WTC11 (cell line): ENCODE data around the gene FCRLB. TPM values are rescaled to one million over a fixed set of nuclear protein-coding genes. Genes with fewer than 3 reads are reported as not detected.
A peak's percentile ranks its signal among the peaks of the same experiment; 100 is the strongest.

Source experiments
- ATAC-seq: fragments of 200-7000 bp; cut with Tn5 transposase; 2 replicates; pipeline ENCODE4 v1.10.0; 2021; ENCODE audit warnings: mild to moderate bottlenecking, moderate library complexity
- CTCF ChIA-PET: fragments of 300-600 bp; sonication (Branson Sonifier 250); formaldehyde crosslinking; loops from one replicate; lab custom pipeline; 2021; ENCODE audit warnings: antibody characterized with exemption; lab: Charles Lee
- POLR2A ChIA-PET: fragments of 350-600 bp; sonication (Branson Sonifier 250); formaldehyde crosslinking; loops from one replicate; lab custom pipeline; 2021; ENCODE audit warnings: antibody characterized with exemption; lab: Charles Lee
- DNase-seq: peaks from one replicate; pipeline ENCODE4 v3.0.0; 2021; ENCODE audit warnings: low spot score
- H3K27ac Mint-ChIP-seq: 2 replicates; pipeline ENCODE4 v1.8.0; 2021; ENCODE audit warnings: mixed read lengths
- H3K27me3 Mint-ChIP-seq: 2 replicates; pipeline ENCODE4 v1.8.0; 2021; ENCODE audit warnings: low read depth, mild to moderate bottlenecking, moderate library complexity, mixed read lengths
- H3K36me3 Mint-ChIP-seq: 2 replicates; pipeline ENCODE4 v1.8.0; 2021; ENCODE audit warnings: mixed read lengths
- H3K4me1 Mint-ChIP-seq: 2 replicates; pipeline ENCODE4 v1.8.0; 2022; ENCODE audit warnings: mixed read lengths
- H3K4me3 Mint-ChIP-seq: 2 replicates; pipeline ENCODE4 v1.8.0; 2021; ENCODE audit warnings: mild to moderate bottlenecking, moderate library complexity, mixed read lengths
- H3K9me3 Mint-ChIP-seq: 2 replicates; pipeline ENCODE4 v1.8.0; 2021; ENCODE audit warnings: mixed read lengths
- CREB1 ChIP-seq: sonication (generic); formaldehyde crosslinking; IDR thresholded peaks from 2 replicates; pipeline ENCODE4 v1.8.0; 2023; ENCODE audit warnings: mild to moderate bottlenecking, missing genetic modification reagents
- CREM ChIP-seq: sonication (generic); formaldehyde crosslinking; IDR thresholded peaks from 2 replicates; pipeline ENCODE4 v1.8.1; 2022; ENCODE audit warnings: mild to moderate bottlenecking, missing genetic modification reagents, moderate library complexity
- EMX1 ChIP-seq: fragments of 250-450 bp; sonication (Bioruptor Pico); IDR thresholded peaks from 2 replicates; pipeline ENCODE4 v1.8.0; 2021; ENCODE audit warnings: mild to moderate bottlenecking
- FOXP4 ChIP-seq: sonication (generic); formaldehyde crosslinking; IDR thresholded peaks from 2 replicates; pipeline ENCODE4 v1.8.0; 2022; ENCODE audit warnings: mild to moderate bottlenecking, missing genetic modification reagents
- GABPB1 ChIP-seq: sonication (generic); formaldehyde crosslinking; IDR thresholded peaks from 2 replicates; pipeline ENCODE4 v1.8.1; 2023; ENCODE audit warnings: mild to moderate bottlenecking, missing genetic modification reagents
- GTF2I ChIP-seq: fragments of 250-450 bp; sonication (Bioruptor Pico); conservative IDR thresholded peaks from 2 replicates; pipeline ENCODE4 v1.4.0; 2021; ENCODE audit warnings: mild to moderate bottlenecking
- NFATC4 ChIP-seq: fragments of 250-450 bp; sonication (Bioruptor Pico); IDR thresholded peaks from 2 replicates; pipeline ENCODE4 v1.9.0; 2021; ENCODE audit warnings: mild to moderate bottlenecking
- TCF7 ChIP-seq: sonication (generic); formaldehyde crosslinking; IDR thresholded peaks from 2 replicates; pipeline ENCODE4 v1.8.0; 2022; ENCODE audit warnings: mild to moderate bottlenecking, low read depth, missing genetic modification reagents, moderate library complexity
- ZMAT4 ChIP-seq: fragments of 250-450 bp; sonication (Bioruptor Pico); IDR thresholded peaks from 2 replicates; pipeline ENCODE4 v1.9.0; 2021; ENCODE audit warnings: mild to moderate bottlenecking
- ZNF219 ChIP-seq: sonication (generic); formaldehyde crosslinking; IDR thresholded peaks from 2 replicates; pipeline ENCODE4 v1.8.0; 2023; ENCODE audit warnings: missing genetic modification reagents, mild to moderate bottlenecking, borderline replicate concordance
- ZNF263 ChIP-seq: sonication (generic); formaldehyde crosslinking; IDR thresholded peaks from 2 replicates; pipeline ENCODE4 v1.8.1; 2022; ENCODE audit warnings: low read depth, mild to moderate bottlenecking, moderate library complexity, missing genetic modification reagents
- ZNF317 ChIP-seq: sonication (generic); formaldehyde crosslinking; IDR thresholded peaks from 2 replicates; pipeline ENCODE4 v1.8.1; 2023; ENCODE audit warnings: low read depth, mild to moderate bottlenecking, moderate library complexity, missing genetic modification reagents, borderline replicate concordance
- ZNF396 ChIP-seq: fragments of 250-450 bp; sonication (Bioruptor Pico); IDR thresholded peaks from 2 replicates; pipeline ENCODE4 v1.8.0; 2021; ENCODE audit warnings: mild to moderate bottlenecking, moderate library complexity, borderline replicate concordance
- ZNF425 ChIP-seq: fragments of 250-450 bp; sonication (Bioruptor Pico); conservative IDR thresholded peaks from 2 replicates; pipeline ENCODE4 v1.9.0; 2021; ENCODE audit warnings: mild to moderate bottlenecking
- total RNA-seq: library from RNA; stranded (reverse); gene quantifications from 3 replicates; pipeline ENCODE4 v1.2.3, GENCODE V29; 2021
- TF ChIP-seq, protein P1 (sequence below): sonication (generic); formaldehyde crosslinking; IDR thresholded peaks from 2 replicates; pipeline ENCODE4 v1.8.0; 2022; ENCODE audit warnings: mild to moderate bottlenecking, missing genetic modification reagents
- TF ChIP-seq, protein P2 (sequence below): sonication (generic); formaldehyde crosslinking; IDR thresholded peaks from 2 replicates; pipeline ENCODE4 v1.8.0; 2022; ENCODE audit warnings: missing genetic modification reagents
- TF ChIP-seq, protein P3 (sequence below): sonication (generic); formaldehyde crosslinking; conservative IDR thresholded peaks from 2 replicates; pipeline ENCODE4 v1.8.1; 2022; ENCODE audit warnings: mild to moderate bottlenecking, missing genetic modification reagents
- TF ChIP-seq, protein P4 (sequence below): sonication (generic); formaldehyde crosslinking; IDR thresholded peaks from 2 replicates; pipeline ENCODE4 v1.8.1; 2023; ENCODE audit warnings: mild to moderate bottlenecking, missing genetic modification reagents, moderate library complexity
- TF ChIP-seq, protein P5 (sequence below): fragments of 250-450 bp; sonication (Bioruptor Pico); IDR thresholded peaks from 2 replicates; pipeline ENCODE4 v2.1.2; 2022; ENCODE audit warnings: mild to moderate bottlenecking, moderate library complexity

Gene FCRLB
- total RNA-seq, 1 experiment from 2014 or later, result 0.37 TPM

DNA sequence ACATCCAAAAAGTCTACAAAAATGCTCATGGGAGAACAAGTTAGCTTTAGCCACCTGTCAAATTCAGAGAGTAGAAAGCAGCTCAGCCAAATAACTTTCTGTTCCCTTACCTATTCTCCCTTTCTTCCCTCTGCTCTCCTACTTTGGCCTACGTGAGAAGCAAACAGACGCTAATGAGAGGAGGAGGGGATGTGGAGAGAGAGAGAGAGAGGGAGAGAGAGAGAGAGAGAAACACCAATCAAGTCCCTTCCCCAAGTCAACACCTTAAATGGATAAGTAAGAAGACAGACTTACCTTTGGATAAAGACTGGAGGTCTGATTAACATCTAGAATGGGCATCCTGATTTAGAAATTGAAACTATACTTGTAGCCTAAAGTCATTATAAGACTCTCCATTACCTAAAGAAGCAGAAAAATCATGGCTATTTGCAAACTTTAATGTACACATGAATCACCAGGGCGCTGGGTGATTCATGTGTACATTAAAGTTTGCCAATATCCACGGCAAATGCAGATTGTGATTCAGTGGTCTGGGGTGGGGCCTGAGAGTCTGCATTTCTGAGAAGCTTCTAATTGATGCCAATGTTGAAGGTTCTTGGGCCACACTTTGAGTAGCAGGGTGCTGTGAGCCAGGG, 15.1 kb downstream of the FCRLB start:
- POLR2A ChIA-PET, result no interaction called here
- ATAC-seq, result peak; percentile 27; the same call in 1 of the 2 replicates

GRCh38 chr1:161737625-161738024, 16.3 kb downstream of the FCRLB start:
- TF ChIP-seq, protein P1, sequence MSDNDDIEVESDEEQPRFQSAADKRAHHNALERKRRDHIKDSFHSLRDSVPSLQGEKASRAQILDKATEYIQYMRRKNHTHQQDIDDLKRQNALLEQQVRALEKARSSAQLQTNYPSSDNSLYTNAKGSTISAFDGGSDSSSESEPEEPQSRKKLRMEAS (CRISPR knock-in tag), result no peak
- TF ChIP-seq NFATC4 (CRISPR knock-in tag) (no peak), GTF2I (no peak), CREB1 (CRISPR knock-in tag) (no peak), ZNF317 (CRISPR knock-in tag) (no peak), EMX1 (CRISPR knock-in tag) (no peak), TCF7 (no peak), CREM (CRISPR knock-in tag) (no peak), ZNF425 (CRISPR knock-in tag) (no peak), ZNF263 (CRISPR knock-in tag) (no peak), FOXP4 (CRISPR knock-in tag) (no peak), GABPB1 (CRISPR knock-in tag) (no peak), ZMAT4 (CRISPR knock-in tag) (no peak), ZNF396 (no peak)
- TF ChIP-seq, protein P2, sequence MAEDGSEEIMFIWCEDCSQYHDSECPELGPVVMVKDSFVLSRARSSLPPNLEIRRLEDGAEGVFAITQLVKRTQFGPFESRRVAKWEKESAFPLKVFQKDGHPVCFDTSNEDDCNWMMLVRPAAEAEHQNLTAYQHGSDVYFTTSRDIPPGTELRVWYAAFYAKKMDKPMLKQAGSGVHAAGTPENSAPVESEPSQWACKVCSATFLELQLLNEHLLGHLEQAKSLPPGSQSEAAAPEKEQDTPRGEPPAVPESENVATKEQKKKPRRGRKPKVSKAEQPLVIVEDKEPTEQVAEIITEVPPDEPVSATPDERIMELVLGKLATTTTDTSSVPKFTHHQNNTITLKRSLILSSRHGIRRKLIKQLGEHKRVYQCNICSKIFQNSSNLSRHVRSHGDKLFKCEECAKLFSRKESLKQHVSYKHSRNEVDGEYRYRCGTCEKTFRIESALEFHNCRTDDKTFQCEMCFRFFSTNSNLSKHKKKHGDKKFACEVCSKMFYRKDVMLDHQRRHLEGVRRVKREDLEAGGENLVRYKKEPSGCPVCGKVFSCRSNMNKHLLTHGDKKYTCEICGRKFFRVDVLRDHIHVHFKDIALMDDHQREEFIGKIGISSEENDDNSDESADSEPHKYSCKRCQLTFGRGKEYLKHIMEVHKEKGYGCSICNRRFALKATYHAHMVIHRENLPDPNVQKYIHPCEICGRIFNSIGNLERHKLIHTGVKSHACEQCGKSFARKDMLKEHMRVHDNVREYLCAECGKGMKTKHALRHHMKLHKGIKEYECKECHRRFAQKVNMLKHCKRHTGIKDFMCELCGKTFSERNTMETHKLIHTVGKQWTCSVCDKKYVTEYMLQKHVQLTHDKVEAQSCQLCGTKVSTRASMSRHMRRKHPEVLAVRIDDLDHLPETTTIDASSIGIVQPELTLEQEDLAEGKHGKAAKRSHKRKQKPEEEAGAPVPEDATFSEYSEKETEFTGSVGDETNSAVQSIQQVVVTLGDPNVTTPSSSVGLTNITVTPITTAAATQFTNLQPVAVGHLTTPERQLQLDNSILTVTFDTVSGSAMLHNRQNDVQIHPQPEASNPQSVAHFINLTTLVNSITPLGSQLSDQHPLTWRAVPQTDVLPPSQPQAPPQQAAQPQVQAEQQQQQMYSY (CRISPR knock-in tag), result no peak
- TF ChIP-seq, protein P3, sequence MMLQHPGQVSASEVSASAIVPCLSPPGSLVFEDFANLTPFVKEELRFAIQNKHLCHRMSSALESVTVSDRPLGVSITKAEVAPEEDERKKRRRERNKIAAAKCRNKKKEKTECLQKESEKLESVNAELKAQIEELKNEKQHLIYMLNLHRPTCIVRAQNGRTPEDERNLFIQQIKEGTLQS (CRISPR knock-in tag), result no peak
- TF ChIP-seq, protein P4, sequence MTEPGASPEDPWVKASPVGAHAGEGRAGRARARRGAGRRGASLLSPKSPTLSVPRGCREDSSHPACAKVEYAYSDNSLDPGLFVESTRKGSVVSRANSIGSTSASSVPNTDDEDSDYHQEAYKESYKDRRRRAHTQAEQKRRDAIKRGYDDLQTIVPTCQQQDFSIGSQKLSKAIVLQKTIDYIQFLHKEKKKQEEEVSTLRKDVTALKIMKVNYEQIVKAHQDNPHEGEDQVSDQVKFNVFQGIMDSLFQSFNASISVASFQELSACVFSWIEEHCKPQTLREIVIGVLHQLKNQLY (CRISPR knock-in tag), result no peak
- CTCF ChIA-PET, result interaction anchor here (0.5 to 3.2 kb wide), 11 partner anchors 10 to 264 kb away, joined by 3 to 24 read pairs (median 9); partner anchors contain the start of gene DUSP12

More for the DNA sequence above, 15.1 kb downstream of the FCRLB start:
- H3K36me3 Mint-ChIP-seq, result no peaks in the 10 kb centered on the region
- CTCF ChIA-PET, result interaction anchor here (1.1 to 3.2 kb wide), 3 partner anchors 10 to 252 kb away, joined by 3 to 24 read pairs (median 23); no protein-coding TSS in a partner anchor
- no peak for DNase-seq
- H3K9me3 Mint-ChIP-seq, result no peaks in the 10 kb centered on the region
- H3K4me3 Mint-ChIP-seq, result no peak overlapping the region
- peaks cover 44% of the 10 kb centered on the region for H3K4me1 Mint-ChIP-seq
- H3K27ac Mint-ChIP-seq, result no peak overlapping the region
- no peak for TF ChIP-seq ZNF219 (CRISPR knock-in tag)
- TF ChIP-seq, protein P5, sequence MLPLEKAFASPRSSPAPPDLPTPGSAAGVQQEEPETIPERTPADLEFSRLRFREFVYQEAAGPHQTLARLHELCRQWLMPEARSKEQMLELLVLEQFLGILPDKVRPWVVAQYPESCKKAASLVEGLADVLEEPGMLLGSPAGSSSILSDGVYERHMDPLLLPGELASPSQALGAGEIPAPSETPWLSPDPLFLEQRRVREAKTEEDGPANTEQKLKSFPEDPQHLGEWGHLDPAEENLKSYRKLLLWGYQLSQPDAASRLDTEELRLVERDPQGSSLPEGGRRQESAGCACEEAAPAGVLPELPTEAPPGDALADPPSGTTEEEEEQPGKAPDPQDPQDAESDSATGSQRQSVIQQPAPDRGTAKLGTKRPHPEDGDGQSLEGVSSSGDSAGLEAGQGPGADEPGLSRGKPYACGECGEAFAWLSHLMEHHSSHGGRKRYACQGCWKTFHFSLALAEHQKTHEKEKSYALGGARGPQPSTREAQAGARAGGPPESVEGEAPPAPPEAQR (CRISPR knock-in tag), result no peak
- no peaks in the 10 kb centered on the region; the same call in 1 of the 2 replicates for H3K27me3 Mint-ChIP-seq

More at GRCh38 chr1:161737625-161738024, 16.3 kb downstream of the FCRLB start:
- no peaks in the 10 kb centered on the region for H3K27me3 Mint-ChIP-seq
- peaks cover 39% of the 10 kb centered on the region for H3K4me1 Mint-ChIP-seq
- H3K4me3 Mint-ChIP-seq, result peak overlapping the region; percentile 30
- H3K36me3 Mint-ChIP-seq, result no peaks in the 10 kb centered on the region
- peak overlapping the region; percentile 37; the same call in 1 of the 2 replicates for H3K27ac Mint-ChIP-seq
- ATAC-seq, result peak; percentile 82
- peak; percentile 15 for DNase-seq
- POLR2A ChIA-PET, result no interaction called here
- H3K9me3 Mint-ChIP-seq, result no peaks in the 10 kb centered on the region
